AG04450 (cell line): ENCODE results near the gene TFB2M. TPM values are rescaled to one million over a fixed set of nuclear protein-coding genes. Genes with fewer than 3 reads are reported as not detected.
A peak's percentile ranks its signal among the peaks of the same experiment; 100 is the strongest.

Experiments
- CTCF ChIA-PET: fragments of 300-600, 350-600 bp; formaldehyde crosslinking; extraction: SDS; loops from one replicate; lab custom pipeline; 2022; ENCODE audit warnings: antibody characterized with exemption, inconsistent platforms; lab: Charles Lee
- POLR2A ChIA-PET: fragments of 350-600 bp; formaldehyde crosslinking; extraction: SDS; loops from one replicate; lab custom pipeline; 2021; ENCODE audit warnings: antibody characterized with exemption, inconsistent platforms; lab: Yijun Ruan, JAX
- DNase-seq: peaks from one replicate; pipeline ENCODE4 v3.0.0-alpha.2; 2011; ENCODE audit warnings: low read depth, low spot score
- H3K27ac ChIP-seq: one replicate; pipeline ENCODE4 v1.5.1; 2012; ENCODE audit warnings: low read depth, low read length, control low read depth
- H3K27me3 ChIP-seq: one replicate; pipeline ENCODE4 v1.6.0; 2012; ENCODE audit warnings: low read length; ENCODE audit not compliant: control insufficient read depth, insufficient read depth
- H3K4me3 ChIP-seq: 2 replicates; pipeline ENCODE4 v1.5.1; 2011; ENCODE audit warnings: mild to moderate bottlenecking, low read depth, low read length, control low read depth
- H3K9me3 ChIP-seq: 2 replicates; pipeline ENCODE4 v1.5.1; 2012; ENCODE audit warnings: low read length; ENCODE audit not compliant: control insufficient read depth, insufficient read depth
- polyA plus RNA-seq: library from polyadenylated mRNA; depleted of rRNA; stranded (reverse); fragments of >200 nt; gene quantifications from 2 replicates; pipeline ENCODE4 v1.2.3, GENCODE V29; 2011; rRNA removed
- small RNA-seq: library from RNA; depleted of rRNA; stranded (forward); fragments of <200 nt; gene quantifications from one replicate; pipeline ENCODE3, GENCODE V24; 2012; ENCODE audit warnings: low read depth; ENCODE audit not compliant: insufficient read length
- TF ChIP-seq, protein P1 (sequence below): IDR thresholded peaks from 2 replicates; pipeline ENCODE4 v1.5.1; 2011; ENCODE audit warnings: low read depth, low read length, control low read depth, inconsistent platforms

TFB2M gene
- polyA plus RNA-seq, 1 experiment = 23.2 TPM

DNA sequence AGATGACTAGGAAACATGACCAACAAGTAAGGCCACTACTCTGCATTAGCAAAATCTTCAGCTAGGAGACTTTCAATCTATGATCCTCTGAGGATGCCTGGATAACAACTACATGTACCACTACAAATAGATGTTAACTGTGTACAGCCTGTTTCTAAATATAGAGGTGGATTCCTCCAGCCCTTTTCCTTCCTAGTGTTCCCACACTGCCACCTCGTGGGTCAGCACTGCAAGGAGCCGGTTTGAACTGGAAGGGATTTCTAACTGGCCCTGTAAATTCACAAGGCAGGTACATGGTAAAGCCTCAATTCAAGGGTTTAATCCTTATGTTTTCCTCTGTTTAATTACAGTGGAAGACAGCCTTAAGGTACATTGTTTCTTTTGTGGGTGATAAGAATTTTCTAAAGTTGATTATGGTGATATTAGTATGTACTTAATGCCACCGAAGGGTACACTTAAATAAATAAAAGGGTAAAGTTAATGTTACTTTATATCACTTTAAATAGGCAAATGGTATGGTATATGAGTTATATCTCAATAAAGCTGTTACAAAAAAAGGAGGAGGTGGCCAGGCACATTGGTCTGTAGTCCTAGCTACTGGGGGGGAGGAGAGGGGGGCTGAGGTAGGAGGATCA, 73.3 kb downstream of the TFB2M start:
- CTCF ChIA-PET = interaction anchor here (0.6 to 3.1 kb wide), 13 partner anchors 10 to 1340 kb away, joined by 3 to 29 read pairs (median 4); no protein-coding TSS in a partner anchor
- DNase-seq = peak; percentile 48
- TF ChIP-seq, protein P1, sequence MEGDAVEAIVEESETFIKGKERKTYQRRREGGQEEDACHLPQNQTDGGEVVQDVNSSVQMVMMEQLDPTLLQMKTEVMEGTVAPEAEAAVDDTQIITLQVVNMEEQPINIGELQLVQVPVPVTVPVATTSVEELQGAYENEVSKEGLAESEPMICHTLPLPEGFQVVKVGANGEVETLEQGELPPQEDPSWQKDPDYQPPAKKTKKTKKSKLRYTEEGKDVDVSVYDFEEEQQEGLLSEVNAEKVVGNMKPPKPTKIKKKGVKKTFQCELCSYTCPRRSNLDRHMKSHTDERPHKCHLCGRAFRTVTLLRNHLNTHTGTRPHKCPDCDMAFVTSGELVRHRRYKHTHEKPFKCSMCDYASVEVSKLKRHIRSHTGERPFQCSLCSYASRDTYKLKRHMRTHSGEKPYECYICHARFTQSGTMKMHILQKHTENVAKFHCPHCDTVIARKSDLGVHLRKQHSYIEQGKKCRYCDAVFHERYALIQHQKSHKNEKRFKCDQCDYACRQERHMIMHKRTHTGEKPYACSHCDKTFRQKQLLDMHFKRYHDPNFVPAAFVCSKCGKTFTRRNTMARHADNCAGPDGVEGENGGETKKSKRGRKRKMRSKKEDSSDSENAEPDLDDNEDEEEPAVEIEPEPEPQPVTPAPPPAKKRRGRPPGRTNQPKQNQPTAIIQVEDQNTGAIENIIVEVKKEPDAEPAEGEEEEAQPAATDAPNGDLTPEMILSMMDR = peak; percentile 97
- POLR2A ChIA-PET = no interaction called here
- Histone ChIP-seq H3K4me3 (no peak overlapping the region), H3K27ac (no peak overlapping the region), H3K9me3 (no peaks in the 10 kb centered on the region), H3K27me3 (no peaks in the 10 kb centered on the region)

DNA sequence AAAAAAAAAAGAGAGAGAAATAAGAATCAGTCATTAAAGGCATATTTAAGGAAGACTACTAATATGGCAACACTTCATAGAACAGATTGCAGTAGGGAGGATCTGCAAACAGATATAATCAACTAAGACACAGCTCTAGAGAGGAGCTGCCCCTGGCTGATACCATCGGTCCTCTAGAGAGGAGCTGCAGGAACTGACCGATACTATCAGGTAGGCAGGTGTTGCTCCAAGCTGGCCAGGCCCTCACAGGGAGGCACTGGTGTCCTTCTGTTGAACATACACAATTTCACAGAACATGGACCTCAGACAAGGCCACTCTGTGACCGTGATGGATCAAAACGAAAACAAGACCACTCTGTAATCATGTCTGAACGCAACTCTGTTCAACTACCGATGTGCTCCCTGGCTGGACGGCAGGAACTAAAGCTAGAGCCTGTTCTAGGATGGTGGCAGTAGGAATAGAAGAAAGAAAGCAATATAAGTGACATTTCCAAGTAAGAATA, 74.5 kb downstream of the TFB2M start:
- Histone ChIP-seq H3K27me3 (no peaks in the 10 kb centered on the region), H3K9me3 (no peaks in the 10 kb centered on the region), H3K4me3 (no peak overlapping the region), H3K27ac (no peak overlapping the region)
- TF ChIP-seq, protein P1 = no peak
- ChIA-PET POLR2A (interaction anchor here (0.7 kb wide), 2 partner anchors 8 to 212 kb away, joined by 3 to 5 read pairs; no protein-coding TSS in a partner anchor), CTCF (interaction anchor here (0.7 to 3.1 kb wide), 7 partner anchors 8 to 1338 kb away, joined by 3 to 29 read pairs (median 5); no protein-coding TSS in a partner anchor)
- no peak for DNase-seq

Small RNA genes within 50 kb of the gene (small RNA-seq; reads per million reads assigned to genes)
- gene AL356583.2 = not detected

Other genes starting within 250 kb of the TFB2M start
- 37.5 and 39.9 TPM in 2 replicates for gene SMYD3, start 59.0 kb downstream of the TFB2M start, polyA plus RNA-seq
- 20.5 and 21.5 TPM in 2 replicates for gene CNST, start 195 bp upstream of the TFB2M start, polyA plus RNA-seq
- 37.0 and 46.6 TPM in 2 replicates for gene SCCPDH, start 158.1 kb upstream of the TFB2M start, polyA plus RNA-seq